ENCODE measurements around the gene ASIP. TPM values are rescaled to one million over a fixed set of nuclear protein-coding genes. Genes with fewer than 3 reads are reported as not detected.
"Not testable (repeated sequence)": the region's sequence is repeated elsewhere in the genome, so short reads cannot be mapped to it uniquely, and the experiment has no call there.

ASIP gene
- total and polyA plus RNA-seq, 2 experiments from 2014 or later: 0.67 TPM; not detected in 1

GRCh38 chr20:34254979-34255378 is 13.8 kb downstream of the ASIP start:
- no peaks in the 10 kb centered on the region for H3K36me3 ChIP-seq
- H3K27ac ChIP-seq: no peak overlapping the region
- no peak overlapping the region for H3K4me3 ChIP-seq
- H3K27me3 ChIP-seq: no peaks in the 10 kb centered on the region
- no peak for TF ChIP-seq CTCF (IDR thresholded peaks at IDR 0.05; ENCODE audit: low read depth, low read length)
- H3K4me1 ChIP-seq (ENCODE audit: low read depth): peaks cover 7% of the 10 kb centered on the region
- no peaks in the 10 kb centered on the region for H3K9me3 ChIP-seq (ENCODE audit: low read depth)
- DNase-seq (ENCODE audit: low read depth in 1 of 2, low spot score in 1 of 2): no peak

GRCh38 chr20:34256629-34257124 is 15.5 kb downstream of the ASIP start:
- Histone ChIP-seq H3K36me3 (no peaks in the 10 kb centered on the region), H3K27ac (no peak overlapping the region), H3K27me3 (no peaks in the 10 kb centered on the region), H3K4me3 (no peak overlapping the region), H3K9me3 (ENCODE audit: low read depth) (no peaks in the 10 kb centered on the region), H3K4me1 (ENCODE audit: low read depth) (peaks cover 7% of the 10 kb centered on the region)
- no peak for DNase-seq (ENCODE audit: low read depth in 1 of 2, low spot score in 1 of 2)
- TF ChIP-seq CTCF (IDR thresholded peaks at IDR 0.05; ENCODE audit: low read depth, low read length): no peak

- no peaks in the 10 kb centered on the region for H3K9me3 ChIP-seq (ENCODE audit: low read depth)
- TF ChIP-seq CTCF (IDR thresholded peaks at IDR 0.05; ENCODE audit: low read depth, low read length): no peak
- peaks cover 6% of the 10 kb centered on the region for H3K4me1 ChIP-seq (ENCODE audit: low read depth)
- H3K4me3 ChIP-seq: no peak overlapping the region
- no peaks in the 10 kb centered on the region for H3K36me3 ChIP-seq
- DNase-seq (ENCODE audit: low read depth in 1 of 2, low spot score in 1 of 2): no peak
- H3K27ac ChIP-seq: no peak overlapping the region
- no peaks in the 10 kb centered on the region for H3K27me3 ChIP-seq
Observed at GRCh38 chr20:34260208-34260942, 19.2 kb downstream of the ASIP start.

GRCh38 chr20:34262488-34263288 is 21.5 kb downstream of the ASIP start:
- H3K27ac ChIP-seq: peak overlapping the region; percentile 78
- peaks cover 6% of the 10 kb centered on the region for H3K4me1 ChIP-seq (ENCODE audit: low read depth)
- H3K4me3 ChIP-seq: no peak overlapping the region
- H3K36me3 ChIP-seq: no peaks in the 10 kb centered on the region
- peak in 1 of 2 donors; percentile 82 for DNase-seq (ENCODE audit: low read depth in 1 of 2, low spot score in 1 of 2)
- H3K27me3 ChIP-seq: no peaks in the 10 kb centered on the region
- no peak for TF ChIP-seq CTCF (IDR thresholded peaks at IDR 0.05; ENCODE audit: low read depth, low read length)
- H3K9me3 ChIP-seq (ENCODE audit: low read depth): no peaks in the 10 kb centered on the region

GRCh38 chr20:34263468-34263867 is 22.2 kb downstream of the ASIP start:
- not testable (repeated sequence) for DNase-seq (ENCODE audit: low read depth in 1 of 2, low spot score in 1 of 2)

GRCh38 chr20:34264141-34264540 is 22.9 kb downstream of the ASIP start:
- Histone ChIP-seq H3K27ac (no peak overlapping the region), H3K4me1 (ENCODE audit: low read depth) (peaks cover 6% of the 10 kb centered on the region), H3K9me3 (ENCODE audit: low read depth) (no peaks in the 10 kb centered on the region), H3K36me3 (no peaks in the 10 kb centered on the region), H3K27me3 (no peaks in the 10 kb centered on the region), H3K4me3 (no peak overlapping the region)
- no peak for DNase-seq (ENCODE audit: low read depth in 1 of 2, low spot score in 1 of 2)
- no peak for TF ChIP-seq CTCF (IDR thresholded peaks at IDR 0.05; ENCODE audit: low read depth, low read length)

More at GRCh38 chr20:34263468-34263867, 22.2 kb downstream of the ASIP start:
- not testable (repeated sequence) for H3K9me3 ChIP-seq (ENCODE audit: low read depth); H3K27me3 ChIP-seq; H3K36me3 ChIP-seq; H3K4me3 ChIP-seq; H3K4me1 ChIP-seq (ENCODE audit: low read depth); H3K27ac ChIP-seq

All from cardiac muscle cell (in vitro differentiated cells and primary cell).